Neural progenitor cell (in vitro differentiated cells): ENCODE results near the gene HSD17B14. TPM values are rescaled to one million over a fixed set of nuclear protein-coding genes. Genes with fewer than 3 reads are reported as not detected.
A peak's percentile ranks its signal among the peaks of the same experiment; 100 is the strongest.
"Not testable (repeated sequence)": the region's sequence is repeated elsewhere in the genome, so short reads cannot be mapped to it uniquely, and the experiment has no call there.

Source experiments
- DNase-seq: peaks from one replicate; pipeline ENCODE4 v3.0.0-alpha.2; 2016; ENCODE audit warnings: low spot score
- H2AFZ ChIP-seq: fragments of 200-600 bp; sonication (generic); replicated peaks from 2 replicates; pipeline ENCODE4 v1.6.1; 2016; ENCODE audit warnings: antibody characterized with exemption
- H3F3A ChIP-seq: fragments of 200-600 bp; sonication (generic); 2 replicates; pipeline ENCODE4 v1.6.1; 2016; ENCODE audit warnings: antibody characterized with exemption, low read depth
- H3K27ac ChIP-seq: fragments of 200-600 bp; sonication (generic); 2 replicates; pipeline ENCODE4 v1.5.1; 2016; ENCODE audit warnings: mild to moderate bottlenecking
- H3K27me3 ChIP-seq: fragments of 200-600 bp; sonication (generic); 2 replicates; pipeline ENCODE4 v1.6.1; 2016; ENCODE audit warnings: mild to moderate bottlenecking, moderate library complexity
- H3K36me3 ChIP-seq: fragments of 200-600 bp; sonication (generic); 2 replicates; pipeline ENCODE4 v1.5.1; 2016
- H3K4me1 ChIP-seq: fragments of 200-600 bp; sonication (generic); 2 replicates; pipeline ENCODE4 v1.6.1; 2016; ENCODE audit warnings: mixed run types
- H3K4me2 ChIP-seq: fragments of 200-600 bp; sonication (generic); 2 replicates; pipeline ENCODE4 v1.6.1; 2016
- H3K4me3 ChIP-seq: fragments of 200-600 bp; sonication (generic); 2 replicates; pipeline ENCODE4 v1.5.1; 2016
- H3K79me2 ChIP-seq: fragments of 200-600 bp; sonication (generic); 2 replicates; pipeline ENCODE4 v1.6.1; 2016; ENCODE audit warnings: low read depth
- H3K9ac ChIP-seq: fragments of 200-600 bp; sonication (generic); 2 replicates; pipeline ENCODE4 v1.6.1; 2016
- H3K9me3 ChIP-seq: fragments of 200-600 bp; sonication (generic); 2 replicates; pipeline ENCODE4 v1.5.1; 2016; ENCODE audit warnings: low read depth
- H4K20me1 ChIP-seq: fragments of 200-600 bp; sonication (generic); 2 replicates; pipeline ENCODE4 v1.6.1; 2016; ENCODE audit warnings: low read depth
- H3K27ac Mint-ChIP-seq: 3 replicates; pipeline ENCODE4 v1.8.0; 2021; ENCODE audit warnings: mixed read lengths
- H3K27me3 Mint-ChIP-seq: 2 replicates; pipeline ENCODE4 v1.8.0; 2022; ENCODE audit warnings: low read depth, mild to moderate bottlenecking, inconsistent platforms, moderate library complexity, mixed read lengths; ENCODE audit not compliant: insufficient read depth
- H3K36me3 Mint-ChIP-seq: 3 replicates; pipeline ENCODE4 v1.8.0; 2021; ENCODE audit warnings: mixed read lengths
- H3K4me1 Mint-ChIP-seq: 3 replicates; pipeline ENCODE4 v1.8.0; 2021; ENCODE audit warnings: mixed read lengths
- H3K4me3 Mint-ChIP-seq: 3 replicates; pipeline ENCODE4 v1.8.0; 2021; ENCODE audit warnings: mild to moderate bottlenecking, moderate library complexity, mixed read lengths
- H3K9me3 Mint-ChIP-seq: 3 replicates; pipeline ENCODE4 v1.8.0; 2020; ENCODE audit warnings: mixed read lengths
- CTCF ChIP-seq: fragments of 200-600 bp; sonication (generic); IDR thresholded peaks from 2 replicates; pipeline ENCODE4 v1.5.1; 2017; ENCODE audit warnings: antibody characterized with exemption, mild to moderate bottlenecking
- EZH2 ChIP-seq: fragments of 200-600 bp; sonication (generic); IDR thresholded peaks from 2 replicates; pipeline ENCODE4 v1.6.1; 2017; ENCODE audit warnings: antibody characterized with exemption, mild to moderate bottlenecking, moderate library complexity
- EZH2phosphoT487 ChIP-seq: fragments of 200-600 bp; sonication (generic); IDR thresholded peaks from 2 replicates; pipeline ENCODE4 v1.6.1; 2017; ENCODE audit warnings: antibody characterized with exemption
- total RNA-seq: library from RNA; depleted of rRNA; stranded (reverse); fragments of >200 nt; gene quantifications from 2 replicates; pipeline ENCODE4 v1.2.3, GENCODE V29; 2015; ENCODE audit warnings: low replicate concordance

The HSD17B14 gene
- total RNA-seq, 1 donor from 2014 or later = 11.2 TPM

DNA sequence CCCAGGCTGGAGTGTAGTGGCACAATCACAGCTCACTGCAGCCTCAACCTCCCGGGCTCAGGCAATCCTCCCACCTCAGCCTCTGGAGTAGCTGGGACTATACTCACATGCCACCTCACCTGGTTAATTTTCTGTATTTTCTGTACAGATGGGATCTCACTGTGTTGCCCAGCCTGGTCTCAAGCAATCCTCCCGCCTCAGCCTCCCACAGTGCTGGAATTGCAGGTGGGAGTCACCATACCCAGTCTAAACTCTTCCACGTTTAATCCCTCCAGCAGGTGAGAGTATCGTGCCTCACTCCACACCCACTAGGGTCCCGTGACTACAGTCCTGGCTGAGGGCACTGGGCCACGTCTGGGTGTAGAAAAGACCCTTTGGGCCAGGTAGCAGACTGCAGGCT lies 42.0 kb downstream of the HSD17B14 start:
- H3F3A ChIP-seq = peaks cover 6% of the 10 kb centered on the region
- peaks cover 2% of the 10 kb centered on the region for H3K27me3 Mint-ChIP-seq
- H3K9ac ChIP-seq = no peak overlapping the region
- peaks cover 3% of the 10 kb centered on the region for H3K36me3 Mint-ChIP-seq
- DNase-seq = no peak
- peaks cover 26% of the 10 kb centered on the region for H3K4me1 Mint-ChIP-seq
- H3K36me3 ChIP-seq = no peaks in the 10 kb centered on the region
- TF ChIP-seq EZH2 = no peak
- TF ChIP-seq CTCF = no peak
- TF ChIP-seq EZH2phosphoT487 = no peak
- H4K20me1 ChIP-seq = no peaks in the 10 kb centered on the region
- peak overlapping the region; percentile 95 for H3K27ac Mint-ChIP-seq
- no peaks in the 10 kb centered on the region for H3K79me2 ChIP-seq
- no peaks in the 10 kb centered on the region for H3K9me3 Mint-ChIP-seq
- H2AFZ ChIP-seq = no peak overlapping the region
- H3K4me3 Mint-ChIP-seq = peak overlapping the region; percentile 94
- no peaks in the 10 kb centered on the region for H3K27me3 ChIP-seq
- no peaks in the 10 kb centered on the region for H3K9me3 ChIP-seq
- no peak overlapping the region for H3K4me2 ChIP-seq
- H3K4me1 ChIP-seq = peaks cover 6% of the 10 kb centered on the region
- no peak overlapping the region for H3K4me3 ChIP-seq
- H3K27ac ChIP-seq = no peak overlapping the region

DNA sequence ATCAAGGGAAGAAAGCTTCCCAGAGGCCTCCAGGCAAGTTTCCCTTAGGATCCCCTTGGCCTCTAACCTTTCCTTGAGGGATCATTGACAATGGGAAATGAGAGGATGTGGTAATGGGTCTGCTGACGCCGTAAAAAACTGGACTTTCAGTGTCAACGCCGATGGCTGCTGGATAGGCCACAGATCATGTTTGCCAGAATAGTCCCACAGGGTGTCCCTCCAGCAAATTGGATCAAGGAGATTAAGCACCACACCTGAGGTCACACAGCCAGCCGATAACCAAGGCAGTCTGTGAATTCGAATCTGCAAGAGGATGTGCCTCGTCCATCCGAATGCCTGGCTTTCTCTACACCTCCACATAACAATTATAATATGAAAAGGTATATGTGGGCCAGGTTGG lies 43.0 kb downstream of the HSD17B14 start:
- H3K4me3 Mint-ChIP-seq = no peak overlapping the region

GRCh38 chr19:48787331-48787730 lies 49.0 kb downstream of the HSD17B14 start:
- H3K9me3 Mint-ChIP-seq, H3K9ac ChIP-seq, H3K79me2 ChIP-seq, H3K27ac Mint-ChIP-seq, H4K20me1 ChIP-seq, H3K27me3 ChIP-seq, H3K4me1 Mint-ChIP-seq, H3K4me2 ChIP-seq, H3K27me3 Mint-ChIP-seq, H3K36me3 ChIP-seq, H3F3A ChIP-seq, H3K4me3 ChIP-seq, H3K4me1 ChIP-seq, DNase-seq, H3K36me3 Mint-ChIP-seq, H3K9me3 ChIP-seq, H3K27ac ChIP-seq: not testable (repeated sequence)
- H2AFZ ChIP-seq = peak overlapping the region; percentile 73
- peak overlapping the region; percentile 21 for H3K4me3 Mint-ChIP-seq

More for the DNA sequence above, 43.0 kb downstream of the HSD17B14 start:
- TF ChIP-seq CTCF = no peak
- TF ChIP-seq EZH2phosphoT487 = no peak
- no peak for TF ChIP-seq EZH2
- H4K20me1 ChIP-seq = no peaks in the 10 kb centered on the region
- H3K27ac ChIP-seq = no peak overlapping the region
- H3K4me2 ChIP-seq = no peak overlapping the region
- H3K4me3 ChIP-seq = no peak overlapping the region
- no peaks in the 10 kb centered on the region for H3K79me2 ChIP-seq
- no peaks in the 10 kb centered on the region for H3K4me1 ChIP-seq
- no peak overlapping the region for H2AFZ ChIP-seq
- H3K36me3 Mint-ChIP-seq = peaks cover 1% of the 10 kb centered on the region
- H3K27me3 Mint-ChIP-seq = peaks cover 2% of the 10 kb centered on the region
- peaks cover 17% of the 10 kb centered on the region for H3K4me1 Mint-ChIP-seq
- no peak overlapping the region for H3K9ac ChIP-seq
- H3K9me3 ChIP-seq = no peaks in the 10 kb centered on the region
- H3K9me3 Mint-ChIP-seq = no peaks in the 10 kb centered on the region
- H3K36me3 ChIP-seq = no peaks in the 10 kb centered on the region
- no peaks in the 10 kb centered on the region for H3K27me3 ChIP-seq
- H3K27ac Mint-ChIP-seq = no peak overlapping the region
- no peak for DNase-seq
- H3F3A ChIP-seq = peaks cover 6% of the 10 kb centered on the region

GRCh38 chr19:48786422-48786821 lies 49.9 kb downstream of the HSD17B14 start:
- not testable (repeated sequence) for H3K4me3 Mint-ChIP-seq, H3K27ac Mint-ChIP-seq, H2AFZ ChIP-seq, H3K27ac ChIP-seq, H3K9me3 ChIP-seq, H3K79me2 ChIP-seq, H3K36me3 Mint-ChIP-seq, H3K36me3 ChIP-seq, H3K27me3 ChIP-seq, H3F3A ChIP-seq, H3K4me1 ChIP-seq, H3K4me3 ChIP-seq, H3K27me3 Mint-ChIP-seq, H3K4me2 ChIP-seq, H4K20me1 ChIP-seq, DNase-seq, H3K4me1 Mint-ChIP-seq, H3K9me3 Mint-ChIP-seq, H3K9ac ChIP-seq
